Loucy (cell line): ENCODE data around the gene RUFY2.

Experiments used
- H2AFZ ChIP-seq: fragments of 200-600 bp; sonication (generic); 2 replicates; pipeline ENCODE4 v1.6.0; 2016; ENCODE audit warnings: antibody characterized with exemption, mild to moderate bottlenecking, low read length, moderate library complexity
- H3F3A ChIP-seq: fragments of 200-600 bp; 2 replicates; pipeline ENCODE4 v1.6.0; 2016; ENCODE audit warnings: antibody characterized with exemption, low read depth, mild to moderate bottlenecking
- H3K27me3 ChIP-seq: fragments of 200-600 bp; sonication (generic); 2 replicates; pipeline ENCODE4 v1.6.1; 2014; ENCODE audit warnings: low read length, mild to moderate bottlenecking; ENCODE audit not compliant: insufficient read depth, poor library complexity, severe bottlenecking
- H3K36me3 ChIP-seq: fragments of 200-600 bp; sonication (generic); 2 replicates; pipeline ENCODE4 v1.6.1; 2016; ENCODE audit warnings: low read length; ENCODE audit not compliant: insufficient read depth
- H3K4me1 ChIP-seq: fragments of 200-600 bp; sonication (generic); 2 replicates; pipeline ENCODE4 v1.5.1; 2014; ENCODE audit warnings: low read length, mild to moderate bottlenecking; ENCODE audit not compliant: insufficient read depth, poor library complexity, severe bottlenecking
- H3K4me2 ChIP-seq: fragments of 200-600 bp; sonication (generic); 2 replicates; pipeline ENCODE4 v1.6.0; 2014; ENCODE audit warnings: antibody characterized with exemption, low read length, low read depth, mild to moderate bottlenecking; ENCODE audit not compliant: poor library complexity, severe bottlenecking
- H3K4me3 ChIP-seq: fragments of 200-600 bp; sonication (generic); 2 replicates; pipeline ENCODE4 v1.5.1; 2014; ENCODE audit warnings: low read length, mild to moderate bottlenecking, mixed read lengths; ENCODE audit not compliant: poor library complexity, severe bottlenecking
- H3K79me2 ChIP-seq: fragments of 200-600 bp; sonication (generic); 2 replicates; pipeline ENCODE4 v1.6.1; 2014; ENCODE audit warnings: low read length; ENCODE audit not compliant: insufficient read depth
- H3K9ac ChIP-seq: fragments of 200-600 bp; sonication (generic); 2 replicates; pipeline ENCODE4 v1.6.0; 2014; ENCODE audit warnings: mild to moderate bottlenecking, low read depth, low read length, moderate library complexity; ENCODE audit not compliant: poor library complexity, severe bottlenecking
- H3K9me2 ChIP-seq: fragments of 200-600 bp; sonication (generic); replicated peaks from 2 replicates; pipeline ENCODE4 v1.6.1; 2016; ENCODE audit warnings: low read depth, low read length, mixed read lengths
- H3K9me3 ChIP-seq: fragments of 200-600 bp; sonication (generic); 2 replicates; pipeline ENCODE4 v1.6.1; 2014; ENCODE audit warnings: mild to moderate bottlenecking, antibody characterized with exemption, low read length, low read depth; ENCODE audit not compliant: insufficient read depth
- H4K20me1 ChIP-seq: fragments of 200-600 bp; sonication (generic); 2 replicates; pipeline ENCODE4 v1.6.0; 2014; ENCODE audit warnings: antibody characterized with exemption, low read length, mild to moderate bottlenecking; ENCODE audit not compliant: insufficient read depth, poor library complexity, severe bottlenecking
- EZH2phosphoT487 ChIP-seq: fragments of 200-600 bp; IDR thresholded peaks from 2 replicates; pipeline ENCODE4 v1.6.1; 2018; ENCODE audit warnings: antibody characterized with exemption, mild to moderate bottlenecking, moderate library complexity, borderline replicate concordance
- TF ChIP-seq, protein P1 (sequence below): fragments of 200-600 bp; sonication (generic); conservative IDR thresholded peaks from 2 replicates; pipeline ENCODE4 v1.5.1; 2014; ENCODE audit warnings: mild to moderate bottlenecking, antibody characterized with exemption, low read length

RUFY2 gene

DNA sequence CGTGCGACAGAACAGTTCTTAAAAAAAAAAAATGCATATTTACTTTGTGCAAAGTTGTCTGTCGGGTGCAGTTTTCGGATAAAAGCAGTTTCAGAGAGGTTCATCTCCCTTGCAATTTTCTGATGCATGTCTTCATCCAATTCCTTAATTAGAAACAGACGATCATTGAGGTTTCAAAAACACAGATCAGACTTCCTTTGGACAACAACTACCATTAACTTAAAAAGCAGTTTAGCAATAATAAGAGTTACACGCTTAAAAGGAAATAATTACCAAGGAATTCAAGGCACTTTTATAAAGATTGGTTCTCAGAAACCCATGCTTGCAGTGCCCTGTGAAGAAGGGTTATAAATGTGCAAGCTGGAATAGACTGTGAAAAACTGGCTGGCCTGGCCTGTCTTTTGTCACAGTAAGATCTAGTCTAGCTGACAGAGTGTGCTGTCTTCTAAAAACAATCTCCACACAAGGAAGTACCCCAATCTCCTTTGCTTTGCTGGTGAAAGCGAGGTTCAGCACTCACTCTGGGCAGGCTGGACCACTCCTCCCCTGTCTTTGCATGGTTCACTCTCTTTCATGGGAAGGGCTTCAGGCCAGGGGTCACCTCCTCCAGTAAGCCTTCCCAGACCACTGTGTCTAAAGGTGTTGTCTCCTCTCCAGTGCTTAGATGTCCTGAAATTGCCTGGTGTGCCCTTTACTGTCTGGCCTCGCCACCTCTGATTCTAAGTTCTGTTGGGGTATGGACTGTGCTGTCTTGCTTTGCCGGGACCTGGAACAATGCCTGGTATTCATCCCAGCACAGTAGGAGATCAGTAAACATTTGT is 110.0 kb downstream of the RUFY2 start:
- Histone ChIP-seq H3K4me2 (no peak overlapping the region), H3F3A (no peaks in the 10 kb centered on the region), H2AFZ (no peak overlapping the region; the same call in 1 of the 2 replicates), H3K9ac (no peak overlapping the region), H4K20me1 (no peaks in the 10 kb centered on the region), H3K36me3 (no peaks in the 10 kb centered on the region), H3K9me3 (no peaks in the 10 kb centered on the region), H3K4me3 (no peak overlapping the region), H3K27me3 (no peaks in the 10 kb centered on the region), H3K79me2 (no peaks in the 10 kb centered on the region), H3K4me1 (no peaks in the 10 kb centered on the region), H3K9me2 (no peaks in the 10 kb centered on the region)
- TF ChIP-seq, protein P1, sequence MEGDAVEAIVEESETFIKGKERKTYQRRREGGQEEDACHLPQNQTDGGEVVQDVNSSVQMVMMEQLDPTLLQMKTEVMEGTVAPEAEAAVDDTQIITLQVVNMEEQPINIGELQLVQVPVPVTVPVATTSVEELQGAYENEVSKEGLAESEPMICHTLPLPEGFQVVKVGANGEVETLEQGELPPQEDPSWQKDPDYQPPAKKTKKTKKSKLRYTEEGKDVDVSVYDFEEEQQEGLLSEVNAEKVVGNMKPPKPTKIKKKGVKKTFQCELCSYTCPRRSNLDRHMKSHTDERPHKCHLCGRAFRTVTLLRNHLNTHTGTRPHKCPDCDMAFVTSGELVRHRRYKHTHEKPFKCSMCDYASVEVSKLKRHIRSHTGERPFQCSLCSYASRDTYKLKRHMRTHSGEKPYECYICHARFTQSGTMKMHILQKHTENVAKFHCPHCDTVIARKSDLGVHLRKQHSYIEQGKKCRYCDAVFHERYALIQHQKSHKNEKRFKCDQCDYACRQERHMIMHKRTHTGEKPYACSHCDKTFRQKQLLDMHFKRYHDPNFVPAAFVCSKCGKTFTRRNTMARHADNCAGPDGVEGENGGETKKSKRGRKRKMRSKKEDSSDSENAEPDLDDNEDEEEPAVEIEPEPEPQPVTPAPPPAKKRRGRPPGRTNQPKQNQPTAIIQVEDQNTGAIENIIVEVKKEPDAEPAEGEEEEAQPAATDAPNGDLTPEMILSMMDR = no peak
- TF ChIP-seq EZH2phosphoT487 = no peak
